NOMO-1 treated with dmso at 0.1 percent for 144 hours (cell line): ENCODE results near the gene RBM4B.

Source experiments
- DNase-seq: peaks from one replicate; lab custom pipeline; 2025; ENCODE audit not compliant: unreplicated experiment; lab: John Stamatoyannopoulos, UW

The RBM4B gene

GRCh38 chr11:66616379-66617154, 61.1 kb downstream of the RBM4B start, which contains the start of gene RBM14:
Gene RBM14, plus strand, starts transcription at chr11:66616630. Its CDS starts 91 bp downstream, at chr11:66616721.
- DNase-seq, result peak; percentile 98
